Right renal cortex interstitium (tissue), 3 donors: ENCODE data around the gene TRIM46. TPM values are rescaled to one million over a fixed set of nuclear protein-coding genes. Genes with fewer than 3 reads are reported as not detected.
A peak's percentile ranks its signal among the peaks of the same experiment; 100 is the strongest.
"Not testable (repeated sequence)": the region's sequence is repeated elsewhere in the genome, so short reads cannot be mapped to it uniquely, and the experiment has no call there.

Source experiments
- DNase-seq, 3 donors: peaks; one replicate each; pipeline ENCODE4 v3.0.0-alpha.2; 2013; ENCODE audit warnings: low read depth in 3 of 3, low spot score in 2 of 3
- polyA plus RNA-seq, 3 donors: library from polyadenylated mRNA; unstranded; fragments of 120-200 nt; gene quantifications; one replicate each; pipeline ENCODE4 v1.2.1, GENCODE V29; 2013; ENCODE audit not compliant: insufficient read length in 3 of 3

The TRIM46 gene
- polyA plus RNA-seq, 3 donors, result 2.4 to 2.9 (median 2.9) TPM

- no peak for DNase-seq
Measured at GRCh38 chr1:155136748-155137147, 36.9 kb upstream of the TRIM46 start.

GRCh38 chr1:155137154-155137949, 36.3 kb upstream of the TRIM46 start:
- DNase-seq, result no peak

- peak in 1 of 3 donors; percentile 66 for DNase-seq
Measured at GRCh38 chr1:155139895-155140629, 33.6 kb upstream of the TRIM46 start, which contains the start of gene DPM3. TSS of gene DPM3 (minus strand) at chr1:155140531. CDS start at chr1:155140240, 291 bp downstream.

GRCh38 chr1:155140630-155140953, 33.1 kb upstream of the TRIM46 start:
- no peak for DNase-seq

- no peak for DNase-seq
Measured at GRCh38 chr1:155141749-155142148, 31.9 kb upstream of the TRIM46 start.

GRCh38 chr1:155145491-155145890, 28.2 kb upstream of the TRIM46 start:
- DNase-seq, result no peak

DNA sequence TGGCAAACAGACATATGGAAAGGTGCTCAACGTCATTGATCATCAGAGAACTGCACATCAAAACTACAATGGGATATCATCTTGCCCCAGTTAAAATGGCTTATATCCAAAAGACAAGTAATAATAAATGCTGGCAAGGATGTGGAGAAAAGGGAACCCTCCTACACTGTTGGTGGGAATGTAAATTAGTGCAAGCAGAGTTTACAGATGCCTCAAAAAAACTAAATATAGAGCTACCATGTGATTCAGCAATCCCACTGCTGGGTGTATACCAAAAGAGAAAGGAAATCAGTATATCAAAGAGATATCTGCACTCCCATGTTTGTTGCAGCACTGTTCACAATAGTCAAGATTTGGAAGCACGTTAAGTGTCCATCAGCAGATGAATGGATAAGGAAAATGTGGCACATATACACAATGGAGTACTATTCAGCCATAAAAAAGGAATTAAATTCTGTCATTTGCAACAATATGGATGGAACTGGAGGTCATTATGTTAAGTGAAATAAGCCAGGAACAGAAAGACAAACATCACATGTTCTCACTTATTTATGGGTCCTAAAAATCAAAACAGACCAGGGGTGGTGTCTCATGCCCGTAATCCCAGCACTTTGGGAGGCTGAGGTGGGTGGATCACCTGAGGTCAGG, 17.5 kb upstream of the TRIM46 start:
- DNase-seq, result not testable (repeated sequence)

DNA sequence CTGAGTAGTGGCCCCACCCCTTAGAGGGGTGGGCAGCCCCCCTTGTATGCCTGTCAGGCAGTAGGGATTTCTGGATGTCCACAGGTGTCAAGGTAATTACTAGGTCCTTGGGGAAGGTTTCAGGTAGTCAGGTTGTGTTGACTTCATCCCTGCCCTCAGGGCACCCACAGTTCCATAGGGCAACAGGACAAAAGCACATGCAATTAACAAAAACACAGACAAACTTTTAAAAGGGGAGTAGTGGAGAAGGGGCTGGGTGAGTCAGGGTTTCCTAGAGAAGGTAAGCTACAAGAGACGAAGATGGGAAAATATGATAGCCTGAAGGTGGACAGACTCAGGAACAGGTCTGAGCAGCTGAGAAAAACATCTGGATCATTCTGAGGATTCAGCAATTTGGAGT, 14.7 kb upstream of the TRIM46 start:
- no peak for DNase-seq

GRCh38 chr1:155160128-155160527, 13.5 kb upstream of the TRIM46 start:
- DNase-seq, result no peak

DNA sequence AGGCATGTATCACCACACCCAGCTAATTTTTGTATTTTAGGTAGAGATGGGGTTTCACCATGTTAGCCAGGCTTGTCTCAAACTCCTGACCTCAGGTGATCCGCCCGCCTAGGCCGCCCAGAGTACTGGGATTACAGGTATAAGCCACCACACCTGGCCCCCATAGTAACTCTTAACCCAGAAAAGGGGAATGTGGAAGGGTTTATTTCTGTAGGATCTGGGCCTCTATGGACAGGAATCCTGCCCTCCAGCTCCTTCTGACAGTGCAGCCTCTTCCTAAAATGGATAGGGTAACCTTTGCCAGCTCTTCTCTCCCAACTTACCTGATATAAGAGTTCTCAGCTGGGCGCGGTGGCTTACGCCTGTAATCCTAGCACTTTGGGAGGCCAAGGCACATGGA, 11.0 kb upstream of the TRIM46 start:
- not testable (repeated sequence) for DNase-seq

DNA sequence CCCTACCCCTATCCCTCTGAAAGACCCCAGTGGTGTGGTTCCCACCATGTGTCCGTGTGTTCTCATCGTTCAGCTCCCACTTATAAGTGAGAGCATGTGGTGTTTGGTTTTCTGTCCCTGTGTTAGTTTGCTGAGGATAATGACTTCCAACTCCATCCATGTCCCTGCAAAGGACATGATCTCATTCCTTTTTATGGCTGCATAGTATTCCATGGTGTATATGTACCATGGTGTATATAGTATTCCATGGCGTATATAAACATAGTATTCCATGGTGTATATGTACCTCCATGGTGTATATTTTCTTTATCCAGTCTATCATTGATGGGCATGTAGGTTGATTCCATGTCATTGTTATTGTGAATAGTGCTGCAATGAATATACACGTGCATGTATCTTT, 9.9 kb upstream of the TRIM46 start:
- not testable (repeated sequence) for DNase-seq

GRCh38 chr1:155164625-155165024, 9.0 kb upstream of the TRIM46 start:
- not testable (repeated sequence) for DNase-seq

- DNase-seq, result no peak
Measured at GRCh38 chr1:155166051-155166470, 7.6 kb upstream of the TRIM46 start.

- no peak for DNase-seq
Measured at GRCh38 chr1:155166471-155167165, 7.0 kb upstream of the TRIM46 start.

DNA sequence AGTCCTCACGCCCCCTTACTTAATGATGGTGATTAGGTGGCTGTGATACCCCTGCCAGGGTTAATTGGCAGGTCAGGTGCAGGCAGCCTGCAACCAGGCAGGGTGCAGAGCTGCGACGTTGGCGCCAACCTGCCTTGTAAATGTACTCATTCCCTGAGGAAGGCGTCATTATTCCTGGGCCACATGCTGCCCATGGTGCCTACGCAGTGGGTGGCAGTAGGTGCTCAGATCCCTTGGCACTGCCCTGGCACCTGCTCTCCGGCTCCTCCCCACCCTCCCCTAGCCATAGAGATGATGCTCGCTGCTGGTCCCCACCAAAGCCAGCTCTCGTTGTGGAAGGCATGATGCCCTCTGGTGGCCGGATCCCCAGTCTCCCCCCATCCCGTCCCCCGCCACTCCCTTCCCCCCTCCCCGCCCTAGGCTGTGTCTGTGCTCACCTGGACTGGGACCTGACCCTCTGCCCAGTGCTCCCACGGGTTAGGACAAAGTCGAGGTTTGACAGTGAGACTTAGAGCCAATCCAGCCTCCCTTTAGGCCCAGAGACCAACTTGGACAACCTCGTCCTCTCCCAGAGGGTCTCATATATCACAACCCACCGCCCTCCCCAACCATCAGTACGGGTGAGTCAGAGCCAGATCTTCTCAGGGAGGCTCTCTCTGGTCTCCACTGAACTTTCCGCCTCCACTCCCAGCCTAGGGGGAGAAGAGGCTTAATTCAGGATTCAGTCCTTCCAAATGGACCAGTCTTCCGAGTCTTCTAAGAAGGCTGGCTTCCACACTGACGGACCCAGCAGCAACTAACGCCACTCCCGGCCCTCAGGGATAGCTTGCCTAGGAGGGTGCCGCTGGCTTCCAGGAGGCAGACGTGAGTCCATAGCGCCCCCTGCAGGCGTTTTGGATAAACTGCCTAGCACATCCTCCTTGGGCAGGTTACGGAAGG, 6.2 kb upstream of the TRIM46 start:
- DNase-seq, result no peak

DNA sequence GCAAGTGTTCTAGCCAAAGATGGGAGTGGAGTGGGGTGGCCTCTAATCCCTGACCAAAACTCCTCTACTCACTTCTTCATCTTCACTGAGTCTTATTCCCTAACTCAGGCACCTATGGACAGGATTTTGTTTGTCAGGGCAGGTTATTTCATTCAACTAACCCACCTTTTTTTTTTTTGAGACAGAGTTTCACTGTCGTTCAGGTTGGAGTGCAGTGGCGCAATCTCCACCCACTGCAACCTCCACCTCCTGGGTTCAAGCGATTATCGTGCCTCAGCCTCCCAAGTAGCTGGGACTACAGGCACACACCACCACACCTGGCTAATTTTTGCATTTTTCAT, 5.6 kb upstream of the TRIM46 start:
- not testable (repeated sequence) for DNase-seq

- no peak for DNase-seq
Measured at GRCh38 chr1:155168456-155169210, 5.0 kb upstream of the TRIM46 start.

- no peak for DNase-seq
Measured at GRCh38 chr1:155169541-155169940, 4.1 kb upstream of the TRIM46 start.

- DNase-seq, result no peak
Measured at GRCh38 chr1:155170101-155170785, 3.4 kb upstream of the TRIM46 start.
